Liver (tissue), 9 donors: Measurements from ENCODE around the gene SEC31A. TPM values are rescaled to one million over a fixed set of nuclear protein-coding genes. Genes with fewer than 3 reads are reported as not detected.
"Not testable (repeated sequence)": the region's sequence is repeated elsewhere in the genome, so short reads cannot be mapped to it uniquely, and the experiment has no call there.

Source experiments
- DNase-seq: peaks from one replicate; pipeline ENCODE4 v3.0.0-alpha.2; 2017; ENCODE audit warnings: low spot score
- H3K27ac ChIP-seq, 2 donors: one replicate each; pipeline ENCODE4 v1.7.0; 2013; ENCODE audit warnings: inconsistent platforms in 2 of 2, low read length in 2 of 2, control low read depth in 1 of 2, low read depth in 1 of 2, mild to moderate bottlenecking in 1 of 2
- H3K27me3 ChIP-seq, 4 donors: one replicate each; pipeline versions ENCODE4 v1.6.1 to v1.7.0; 2013; ENCODE audit warnings: low read length in 3 of 4, inconsistent platforms in 1 of 4, mild to moderate bottlenecking in 1 of 4, moderate library complexity in 1 of 4; ENCODE audit not compliant: control insufficient read depth in 4 of 4, insufficient read depth in 4 of 4
- H3K36me3 ChIP-seq, 4 donors: one replicate each; pipeline versions ENCODE4 v1.6.1 to v1.7.0; 2013; ENCODE audit warnings: low read length in 3 of 4, mild to moderate bottlenecking in 3 of 4, low read depth in 1 of 4, moderate library complexity in 1 of 4; ENCODE audit not compliant: control insufficient read depth in 4 of 4, insufficient read depth in 3 of 4
- H3K4me1 ChIP-seq, 4 donors: one replicate each; pipeline versions ENCODE4 v1.6.1 to v1.7.0; 2013; ENCODE audit warnings: low read length in 3 of 4, mild to moderate bottlenecking in 3 of 4, moderate library complexity in 1 of 4; ENCODE audit not compliant: control insufficient read depth in 4 of 4, insufficient read depth in 4 of 4
- H3K4me3 ChIP-seq, 3 donors: one replicate each; pipeline versions ENCODE4 v1.6.1 to v1.7.0; 2013; ENCODE audit warnings: low read length in 3 of 3, control low read depth in 1 of 3, low read depth in 1 of 3, mild to moderate bottlenecking in 1 of 3
- H3K9ac ChIP-seq, 2 donors: one replicate each; pipeline ENCODE4 v1.7.0; 2013; ENCODE audit warnings: low read length in 2 of 2, mild to moderate bottlenecking in 2 of 2, moderate library complexity in 2 of 2, control low read depth in 1 of 2, low read depth in 1 of 2
- H3K9me3 ChIP-seq, 4 donors: one replicate each; pipeline versions ENCODE4 v1.6.1 to v1.7.0; 2013; ENCODE audit warnings: low read length in 3 of 4; ENCODE audit not compliant: control insufficient read depth in 4 of 4
- ATF3 ChIP-seq: IDR thresholded peaks from 2 replicates; pipeline ENCODE4 v1.6.1; 2016; ENCODE audit warnings: antibody characterized with exemption
- EGR1 ChIP-seq, 2 donors: IDR thresholded peaks; 2 replicates each; pipeline ENCODE4 v1.6.1; 2016 to 2018; ENCODE audit warnings: antibody characterized with exemption in 2 of 2, low read depth in 2 of 2
- FOXA2 ChIP-seq: IDR thresholded peaks from 2 replicates; pipeline ENCODE4 v1.6.1; 2016; ENCODE audit warnings: antibody characterized with exemption
- GABPA ChIP-seq, 2 donors: IDR thresholded peaks in 1 of 2; conservative IDR thresholded peaks in 1 of 2; 2 replicates each; pipeline ENCODE4 v1.6.1; 2016; ENCODE audit warnings: antibody characterized with exemption in 2 of 2, mild to moderate bottlenecking in 1 of 2, moderate library complexity in 1 of 2
- JUND ChIP-seq, 2 donors: IDR thresholded peaks; 2 replicates each; pipeline ENCODE4 v1.6.1; 2016; ENCODE audit warnings: antibody characterized with exemption in 2 of 2
- MAX ChIP-seq: IDR thresholded peaks from 2 replicates; pipeline ENCODE4 v1.6.1; 2016; ENCODE audit warnings: antibody characterized with exemption
- NR2F2 ChIP-seq: IDR thresholded peaks from 2 replicates; pipeline ENCODE4 v1.6.1; 2016; ENCODE audit warnings: antibody characterized with exemption
- RAD21 ChIP-seq, 2 donors: IDR thresholded peaks; 2 replicates each; pipeline ENCODE4 v1.6.1; 2016; ENCODE audit warnings: antibody characterized with exemption in 2 of 2, mild to moderate bottlenecking in 2 of 2
- REST ChIP-seq: IDR thresholded peaks from 2 replicates; pipeline ENCODE4 v1.6.1; 2016; ENCODE audit warnings: antibody characterized with exemption, mild to moderate bottlenecking
- RXRA ChIP-seq, 2 donors: IDR thresholded peaks; 2 replicates each; pipeline ENCODE4 v1.6.1; 2017 to 2018; ENCODE audit warnings: antibody characterized with exemption in 2 of 2, mild to moderate bottlenecking in 1 of 2
- SP1 ChIP-seq: IDR thresholded peaks from 2 replicates; pipeline ENCODE4 v1.6.1; 2018; ENCODE audit warnings: antibody characterized with exemption, mild to moderate bottlenecking
- TAF1 ChIP-seq: conservative IDR thresholded peaks from 2 replicates; pipeline ENCODE4 v1.6.1; 2016; ENCODE audit warnings: antibody characterized with exemption, mild to moderate bottlenecking
- WGBS: extraction: QIAGEN DNeasy Blood & Tissue Kit; methylation state at CpG from one replicate; pipeline ENCODE4 v1.1.7; 2013; 5-methylcytosine and 5-hydroxymethylcytosine counted together
- polyA plus RNA-seq, 2 donors: library from polyadenylated mRNA; stranded (reverse) in 1 of 2; unstranded in 1 of 2; fragments of 200-250 nt in 1 of 2; fragments of >200 nt in 1 of 2; fragmentation: Nextera tagmentation in 1 of 2; extraction: Ambion mirVana in 1 of 2; gene quantifications; one replicate each; pipeline versions ENCODE4 v1.2.1 to v1.2.3, GENCODE V29; 2013 to 2015
- total RNA-seq, 2 donors: library from RNA; depleted of rRNA; stranded (reverse); fragments of >200 nt; gene quantifications; one replicate each; pipeline ENCODE4 v1.2.3, GENCODE V29; 2014
- donor health status: healthy.
- donor health status: healthy.
- donor health status: healthy.
- donor health status: healthy.
- donor health status: healthy.

The SEC31A gene
- total and polyA plus RNA-seq, 4 donors: 79.9 to 204 (median 88.9) TPM

GRCh38 chr4:82868572-82868971 is 22.4 kb downstream of the SEC31A start:
- 98% methylated on average over 5 of the region's 5 CpGs for WGBS
- H3K27me3 ChIP-seq: no peaks in the 10 kb centered on the region
- no peaks in the 10 kb centered on the region for H3K4me1 ChIP-seq
- DNase-seq: no peak
- TF ChIP-seq FOXA2 (no peak), RAD21 (IDR thresholded peaks at IDR 0.05) (no peak), JUND (IDR thresholded peaks at IDR 0.05) (no peak), SP1 (no peak), NR2F2 (no peak)
- peaks cover 20 to 70% (median 62%) of the 10 kb centered on the region in 4 donors for H3K36me3 ChIP-seq
- no peak overlapping the region for H3K27ac ChIP-seq
- H3K4me3 ChIP-seq: no peak overlapping the region
- H3K9ac ChIP-seq: no peak overlapping the region
- no peaks in the 10 kb centered on the region for H3K9me3 ChIP-seq

- no peak overlapping the region for H3K27ac ChIP-seq
- WGBS: 88% methylated on average over 8 of the region's 8 CpGs
- TF ChIP-seq ATF3: no peak
- TF ChIP-seq RXRA (IDR thresholded peaks at IDR 0.05): no peak
- no peak for TF ChIP-seq EGR1 (IDR thresholded peaks at IDR 0.05; ENCODE audit: low read depth in 2 of 2)
- TF ChIP-seq MAX: no peak
- no peak for TF ChIP-seq NR2F2
- TF ChIP-seq JUND (IDR thresholded peaks at IDR 0.05): no peak
- no peak for TF ChIP-seq TAF1
- TF ChIP-seq FOXA2: no peak
- TF ChIP-seq REST: no peak
- TF ChIP-seq GABPA (IDR thresholded peaks at IDR 0.05 in 1 of 2, conservative IDR thresholded peaks at IDR 0.05 in 1 of 2): no peak
- no peak for TF ChIP-seq RAD21 (IDR thresholded peaks at IDR 0.05)
Observed at GRCh38 chr4:82866706-82867385, 24.1 kb downstream of the SEC31A start.

GRCh38 chr4:82866033-82866432 is 24.9 kb downstream of the SEC31A start:
- not testable (repeated sequence) for H3K9ac ChIP-seq, H3K4me1 ChIP-seq, H3K27me3 ChIP-seq, DNase-seq, H3K9me3 ChIP-seq, H3K4me3 ChIP-seq
- Histone ChIP-seq H3K27ac (peak overlapping the region in 1 of 2 donors; percentile 41), H3K36me3 (peaks cover 17 to 72% (median 63%) of the 10 kb centered on the region in 4 donors)
- WGBS: 85% methylated on average over 6 of the region's 6 CpGs

More at GRCh38 chr4:82866706-82867385, 24.1 kb downstream of the SEC31A start:
- no peaks in the 10 kb centered on the region for H3K27me3 ChIP-seq
- H3K4me3 ChIP-seq: no peak overlapping the region
- H3K4me1 ChIP-seq: no peaks in the 10 kb centered on the region
- no peak for DNase-seq
- H3K9ac ChIP-seq: no peak overlapping the region
- peaks cover 17 to 73% (median 66%) of the 10 kb centered on the region in 4 donors for H3K36me3 ChIP-seq
- H3K9me3 ChIP-seq: no peaks in the 10 kb centered on the region
